H1 (cell line): ENCODE measurements around the gene HRH2. TPM values are rescaled to one million over a fixed set of nuclear protein-coding genes. Genes with fewer than 3 reads are reported as not detected.

Experiments used
- CTCF ChIA-PET: fragments of 300-600 bp; sonication (Branson Sonifier 250); formaldehyde crosslinking; loops from one replicate; lab custom pipeline; 2021; ENCODE audit not compliant: partially characterized antibody; lab: Charles Lee
- POLR2A ChIA-PET: fragments of 300-600 bp; sonication (Branson Sonifier 250); formaldehyde crosslinking; loops from one replicate; lab custom pipeline; 2021; ENCODE audit warnings: inconsistent platforms; ENCODE audit not compliant: partially characterized antibody; lab: Charles Lee
- DNase-seq, 2 experiments: peaks; one replicate each; pipeline versions ENCODE4 v3.0.0 to v3.0.0-alpha.2; 2010 to 2022; ENCODE audit warnings: low spot score in 2 of 2, low read depth in 1 of 2, mixed read lengths in 1 of 2
- FAIRE-seq: peaks from 2 replicates; lab custom pipeline; 2011; peaks lifted over from hg19 to GRCh38; lab: Jason Lieb, UNC
- H2AFZ ChIP-seq: 2 replicates; pipeline ENCODE4 v1.8.1; 2012; ENCODE audit warnings: low read length, inconsistent platforms
- H2AK5ac ChIP-seq: 2 replicates; pipeline ENCODE4 v1.6.1; 2013; ENCODE audit warnings: low read depth, low read length
- H2BK120ac ChIP-seq: replicated peaks from 2 replicates; pipeline ENCODE3; 2013; ENCODE audit warnings: low read depth, low read length, inconsistent platforms
- H2BK12ac ChIP-seq: 2 replicates; pipeline ENCODE4 v1.6.1; 2013; ENCODE audit warnings: low read depth, low read length
- H2BK15ac ChIP-seq: 2 replicates; pipeline ENCODE4 v1.6.1; 2013; ENCODE audit warnings: low read length
- H2BK20ac ChIP-seq: 2 replicates; pipeline ENCODE4 v1.6.1; 2013; ENCODE audit warnings: low read length
- H2BK5ac ChIP-seq: 2 replicates; pipeline ENCODE4 v1.6.1; 2013; ENCODE audit warnings: low read depth, low read length
- H3K14ac ChIP-seq: 2 replicates; pipeline ENCODE4 v1.6.1; 2013; ENCODE audit warnings: inconsistent platforms; ENCODE audit not compliant: insufficient read length
- H3K18ac ChIP-seq: 2 replicates; pipeline ENCODE4 v1.6.1; 2013; ENCODE audit warnings: low read length; ENCODE audit errors: extremely low read depth
- H3K23ac ChIP-seq: 2 replicates; pipeline ENCODE4 v1.6.1; 2013; ENCODE audit warnings: inconsistent platforms; ENCODE audit not compliant: insufficient read length
- H3K23me2 ChIP-seq: 2 replicates; pipeline ENCODE4 v1.6.1; 2013; ENCODE audit warnings: low read depth, low read length
- H3K27ac ChIP-seq: 2 replicates; pipeline ENCODE4 v1.6.1; 2011; ENCODE audit warnings: low read depth, low read length, inconsistent platforms
- H3K27me3 ChIP-seq, 4 experiments: replicated peaks in 1 of 4; 1 replicate in 1 of 4; 2 replicates in 3 of 4; pipeline versions ENCODE4 v1.6.1 to v1.8.1; 2011 to 2013; ENCODE audit warnings: low read length in 3 of 4, mild to moderate bottlenecking in 3 of 4, inconsistent platforms in 2 of 4, mixed read lengths in 2 of 4, moderate library complexity in 1 of 4; ENCODE audit not compliant: control insufficient read depth in 3 of 4, insufficient read depth in 3 of 4; ENCODE audit errors: extremely low read depth in 1 of 4
- H3K36me3 ChIP-seq, 4 experiments: 2 replicates each; pipeline versions ENCODE4 v1.6.1 to v1.8.1; 2011 to 2013; ENCODE audit warnings: mild to moderate bottlenecking in 4 of 4, low read length in 3 of 4, moderate library complexity in 2 of 4, control low read depth in 1 of 4, inconsistent platforms in 1 of 4; ENCODE audit not compliant: insufficient read depth in 4 of 4, control insufficient read depth in 2 of 4
- H3K4ac ChIP-seq: replicated peaks from 2 replicates; pipeline ENCODE3; 2013; ENCODE audit warnings: low read length, low read depth, mixed read lengths, inconsistent platforms; ENCODE audit not compliant: insufficient read length
- H3K4me1 ChIP-seq, 4 experiments: replicated peaks in 1 of 4; 1 replicate in 1 of 4; 2 replicates in 3 of 4; pipeline versions ENCODE4 v1.6.1 to v1.8.1; 2011 to 2013; ENCODE audit warnings: low read length in 3 of 4, inconsistent platforms in 2 of 4, mixed read lengths in 1 of 4; ENCODE audit not compliant: insufficient read depth in 4 of 4, control insufficient read depth in 3 of 4
- H3K4me2 ChIP-seq, 2 experiments: 2 replicates each; pipeline versions ENCODE4 v1.6.1 to v1.8.1; 2011 to 2013; ENCODE audit warnings: low read depth in 2 of 2, low read length in 2 of 2, control low read depth in 1 of 2, inconsistent platforms in 1 of 2, mild to moderate bottlenecking in 1 of 2; ENCODE audit not compliant: insufficient read depth in 1 of 2
- H3K4me3 ChIP-seq, 4 experiments: fragments of 200-600, 300-600 bp in 1 of 4; sonication (generic), shearing (Covaris generic), sonication (Bioruptor Twin) in 1 of 4; 2 replicates each; pipeline versions ENCODE4 v1.5.1 to v1.8.1; 2011 to 2016; ENCODE audit warnings: low read length in 4 of 4, low read depth in 3 of 4, control low read depth in 2 of 4, inconsistent platforms in 2 of 4, mild to moderate bottlenecking in 2 of 4, mixed read lengths in 1 of 4, moderate library complexity in 1 of 4; ENCODE audit not compliant: insufficient read depth in 2 of 4; ENCODE audit errors: extremely low read depth in 1 of 4
- H3K56ac ChIP-seq: replicated peaks from 2 replicates; pipeline ENCODE3; 2013; ENCODE audit warnings: low read depth, mild to moderate bottlenecking, mixed read lengths, low read length, inconsistent platforms; ENCODE audit not compliant: insufficient read length
- H3K79me1 ChIP-seq: 2 replicates; pipeline ENCODE4 v1.6.1; 2013; ENCODE audit warnings: low read depth, low read length, control low read depth
- H3K79me2 ChIP-seq, 2 experiments: 2 replicates each; pipeline versions ENCODE4 v1.6.1 to v1.8.1; 2012 to 2013; ENCODE audit warnings: low read length in 2 of 2, mild to moderate bottlenecking in 2 of 2, inconsistent platforms in 1 of 2; ENCODE audit not compliant: insufficient read depth in 2 of 2, control insufficient read depth in 1 of 2
- H3K9ac ChIP-seq, 4 experiments: replicated peaks in 1 of 4; 1 replicate in 1 of 4; 2 replicates in 3 of 4; pipeline versions ENCODE4 v1.6.1 to v1.8.1; 2011 to 2013; ENCODE audit warnings: low read depth in 3 of 4, low read length in 3 of 4, control low read depth in 2 of 4, mild to moderate bottlenecking in 2 of 4, moderate library complexity in 2 of 4, inconsistent platforms in 1 of 4; ENCODE audit errors: extremely low read depth in 1 of 4
- H3K9me3 ChIP-seq, 2 experiments: 2 replicates each; pipeline versions ENCODE4 v1.6.1 to v1.8.1; 2012 to 2013; ENCODE audit warnings: mild to moderate bottlenecking in 2 of 2, moderate library complexity in 2 of 2, control low read depth in 1 of 2, inconsistent platforms in 1 of 2, low read depth in 1 of 2, low read length in 1 of 2, mixed read lengths in 1 of 2; ENCODE audit not compliant: insufficient read depth in 2 of 2
- H4K20me1 ChIP-seq, 2 experiments: replicated peaks in 1 of 2; 2 replicates each; pipeline versions ENCODE3 to v1.8.1; 2011 to 2013; ENCODE audit warnings: inconsistent platforms in 2 of 2, low read length in 2 of 2, mild to moderate bottlenecking in 1 of 2; ENCODE audit not compliant: insufficient read depth in 2 of 2, control insufficient read depth in 1 of 2
- H4K5ac ChIP-seq: 2 replicates; pipeline ENCODE4 v1.6.1; 2013; ENCODE audit warnings: low read length, low read depth, mixed read lengths, inconsistent platforms; ENCODE audit not compliant: insufficient read length
- H4K8ac ChIP-seq: 2 replicates; pipeline ENCODE4 v1.8.0; 2013; ENCODE audit warnings: mild to moderate bottlenecking, moderate library complexity, low read length, inconsistent platforms; ENCODE audit not compliant: insufficient read depth; ENCODE audit errors: extremely low read depth
- H4K91ac ChIP-seq: replicated peaks from 2 replicates; pipeline ENCODE3; 2013; ENCODE audit warnings: low read length, mixed read lengths, inconsistent platforms; ENCODE audit not compliant: insufficient read length
- CBX5 ChIP-seq: fragments of 300-800, 300-1000 bp; sonication (generic); IDR thresholded peaks from 2 replicates; pipeline ENCODE4 v1.7.1; 2016; ENCODE audit warnings: antibody characterized with exemption, low read length, low read depth
- FOSL1 ChIP-seq: IDR thresholded peaks from 2 replicates; pipeline ENCODE4 v1.6.1; 2011; ENCODE audit warnings: mild to moderate bottlenecking, low read depth, low read length, moderate library complexity; ENCODE audit not compliant: insufficient read depth
- HDAC6 ChIP-seq: IDR thresholded peaks from one replicate; pipeline ENCODE4 v1.7.1; 2012; ENCODE audit warnings: low read depth, mild to moderate bottlenecking, inconsistent platforms, low read length, moderate library complexity
- KDM4A ChIP-seq: IDR thresholded peaks from one replicate; pipeline ENCODE4 v1.7.1; 2012; ENCODE audit warnings: low read depth, mild to moderate bottlenecking, moderate library complexity, low read length, inconsistent platforms; ENCODE audit not compliant: severe bottlenecking
- KDM5A ChIP-seq: fragments of 200-600 bp; IDR thresholded peaks from 2 replicates; pipeline ENCODE4 v1.7.1; 2012; ENCODE audit warnings: mild to moderate bottlenecking, low read length, inconsistent platforms, mixed read lengths
- MAFK ChIP-seq: IDR thresholded peaks from 2 replicates; pipeline ENCODE4 v1.6.1; 2012; ENCODE audit warnings: low read depth, mild to moderate bottlenecking, improper control_type of control experiment, low read length
- NRF1 ChIP-seq: IDR thresholded peaks from 2 replicates; pipeline ENCODE4 v1.6.1; 2011; ENCODE audit warnings: mild to moderate bottlenecking, low read depth, low read length, improper control_type of control experiment
- POLR2A ChIP-seq, 2 experiments: IDR thresholded peaks; 1 replicate in 1 of 2; 2 replicates in 1 of 2; pipeline ENCODE4 v1.6.1; 2011; ENCODE audit warnings: low read depth in 2 of 2, low read length in 2 of 2, mild to moderate bottlenecking in 2 of 2; ENCODE audit errors: control extremely low read depth in 1 of 2
- RBBP5 ChIP-seq: IDR thresholded peaks from 2 replicates; pipeline ENCODE4 v1.7.1; 2012; ENCODE audit warnings: low read depth, mild to moderate bottlenecking, inconsistent platforms, low read length, moderate library complexity, borderline replicate concordance
- RFX5 ChIP-seq: IDR thresholded peaks from 2 replicates; pipeline ENCODE4 v1.6.1; 2011; ENCODE audit warnings: low read depth, low read length, improper control_type of control experiment, borderline replicate concordance
- SP1 ChIP-seq: IDR thresholded peaks from 2 replicates; pipeline ENCODE4 v1.6.1; 2011; ENCODE audit warnings: low read depth, low read length
- WGBS, 2 experiments: shearing (Covaris generic) in 1 of 2; methylation state at CpG; one replicate each; pipeline versions ENCODE4 v1.1.6 to v1.1.7; 2013 to 2015; ENCODE audit warnings: low lambda C conversion rate in 2 of 2, mixed read lengths in 2 of 2, inconsistent platforms in 1 of 2, low coverage in 1 of 2, missing lambda C conversion rate in 1 of 2; ENCODE audit not compliant: insufficient replicate concordance in 2 of 2, insufficient coverage in 1 of 2, insufficient read length in 1 of 2; ENCODE audit errors: extremely low coverage in 1 of 2, missing lambda C conversion rate in 1 of 2; 5-methylcytosine and 5-hydroxymethylcytosine counted together
- polyA plus RNA-seq, 7 experiments: library from polyadenylated mRNA; depleted of rRNA in 3 of 7; stranded (reverse) in 5 of 7; unstranded in 2 of 7; fragments of >200 nt in 5 of 7; fragments of 200-250 nt in 2 of 7; gene quantifications; 1 replicate in 5 of 7; 2 replicates in 1 of 7; 4 replicates in 1 of 7; pipeline versions ENCODE4 v1.2.1 to v1.2.3, GENCODE V29; 2011 to 2013; ENCODE audit warnings: missing spikeins in 2 of 7, mixed read lengths in 2 of 7
- total RNA-seq: library from RNA; stranded (reverse); fragmentation: NEBNext Ultra II Directional; extraction: Animal tissue kit (Norgen Biotek cat#: 25700); gene quantifications from 2 replicates; pipeline ENCODE4 v1.2.1, GENCODE V29; 2021

Gene HRH2
- total and polyA plus RNA-seq, 2 of the 8 experiments (the other 6 are each of a cell fraction or from before 2014, with no cell fraction given), result 7.8 to 8.1 TPM

GRCh38 chr5:175614861-175615260, 43.0 kb upstream of the HRH2 start:
- H2AFZ ChIP-seq, result no peak overlapping the region

More at GRCh38 chr5:175614861-175615260, 43.0 kb upstream of the HRH2 start:
- Histone ChIP-seq H2BK12ac (no peak overlapping the region), H3K9ac (no peak overlapping the region), H3K23ac (no peak overlapping the region), H3K4me3 (no peak overlapping the region), H3K56ac (no peak overlapping the region), H2BK15ac (no peak overlapping the region), H3K4me2 (no peak overlapping the region), H3K4me1 (no peaks in the 10 kb centered on the region; a peak in 2 of 7 replicates), H3K4ac (no peak overlapping the region)
- POLR2A ChIA-PET, result interaction anchor here (1.5 kb wide), 1 partner anchor 10 kb away, joined by 3 read pairs; no protein-coding TSS in a partner anchor
- no peak for FAIRE-seq
- no peak for DNase-seq
- no peak for TF ChIP-seq SP1
- no peak for TF ChIP-seq NRF1
- no peak for TF ChIP-seq RFX5
- TF ChIP-seq KDM4A, result no peak
- no peak for TF ChIP-seq HDAC6
- no peak for TF ChIP-seq FOSL1
- TF ChIP-seq RBBP5, result no peak
- no peak for TF ChIP-seq CBX5
- no peak for TF ChIP-seq KDM5A
- no peak for TF ChIP-seq MAFK
- TF ChIP-seq POLR2A (IDR thresholded peaks at IDR 0.05; ENCODE audit: control extremely low read depth in 1 of 2, low read depth in 2 of 2, low read length in 2 of 2), result no peak
- TF ChIP-seq, all 59 proteins: peak for 0
- H2BK20ac ChIP-seq, result no peak overlapping the region
- no peaks in the 10 kb centered on the region for H3K9me3 ChIP-seq
- H4K20me1 ChIP-seq, result no peaks in the 10 kb centered on the region
- H4K5ac ChIP-seq, result no peak overlapping the region
- H3K14ac ChIP-seq, result no peak overlapping the region
- no peak overlapping the region for H4K8ac ChIP-seq
- no peaks in the 10 kb centered on the region for H3K79me1 ChIP-seq
- 84% methylated on average over 3 of the region's 3 CpGs; no CpG with 5 or more reads in 1 of the 2 experiments for WGBS, 2 experiments
- H2BK120ac ChIP-seq, result no peak overlapping the region
- no peaks in the 10 kb centered on the region for H3K36me3 ChIP-seq
- no peak overlapping the region for H3K27ac ChIP-seq
- H2BK5ac ChIP-seq, result no peak overlapping the region
- H3K23me2 ChIP-seq, result no peaks in the 10 kb centered on the region
- no peaks in the 10 kb centered on the region for H3K79me2 ChIP-seq
- no peaks in the 10 kb centered on the region for H3K27me3 ChIP-seq
- H2AK5ac ChIP-seq, result no peak overlapping the region
- CTCF ChIA-PET, result interaction anchor here (0.8 to 4.4 kb wide), 7 partner anchors 9 to 115 kb away, joined by 3 to 23 read pairs (median 5); no protein-coding TSS in a partner anchor
- H3K18ac ChIP-seq, result no peak overlapping the region
- H4K91ac ChIP-seq, result no peak overlapping the region
